Measurements from ENCODE around the gene CEP104.

The CEP104 gene

DNA sequence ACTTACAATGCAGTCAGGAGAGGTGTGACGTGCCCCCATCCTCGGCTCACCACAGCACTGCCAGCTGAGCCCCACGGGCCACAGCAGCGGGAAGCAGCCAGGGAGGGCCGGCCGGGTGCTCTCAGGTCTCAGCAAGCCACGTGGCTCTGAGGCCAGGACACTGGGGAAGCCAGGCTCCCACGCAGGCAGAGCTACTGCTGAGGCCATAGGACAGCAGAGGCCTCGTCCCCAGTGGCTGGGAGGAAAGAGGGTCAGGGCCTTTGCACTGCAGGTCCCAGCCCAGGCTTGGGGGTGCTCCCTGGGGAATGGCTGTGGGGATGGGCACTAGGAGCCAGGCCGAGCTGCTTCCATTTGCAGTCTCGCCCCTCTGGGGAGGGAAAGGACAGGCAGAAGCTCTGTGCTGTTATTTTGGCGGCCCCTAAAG lies 66.5 kb downstream of the CEP104 start:
- Histone ChIP-seq H3K9ac (ENCODE audit: low read length) (no peak overlapping the region), H3K27me3 (replicated peaks; ENCODE audit: control insufficient read depth, insufficient read depth, low read length) (no peaks in the 10 kb centered on the region)
- DNase-seq (ENCODE audit: low read depth) = no peak

DNA sequence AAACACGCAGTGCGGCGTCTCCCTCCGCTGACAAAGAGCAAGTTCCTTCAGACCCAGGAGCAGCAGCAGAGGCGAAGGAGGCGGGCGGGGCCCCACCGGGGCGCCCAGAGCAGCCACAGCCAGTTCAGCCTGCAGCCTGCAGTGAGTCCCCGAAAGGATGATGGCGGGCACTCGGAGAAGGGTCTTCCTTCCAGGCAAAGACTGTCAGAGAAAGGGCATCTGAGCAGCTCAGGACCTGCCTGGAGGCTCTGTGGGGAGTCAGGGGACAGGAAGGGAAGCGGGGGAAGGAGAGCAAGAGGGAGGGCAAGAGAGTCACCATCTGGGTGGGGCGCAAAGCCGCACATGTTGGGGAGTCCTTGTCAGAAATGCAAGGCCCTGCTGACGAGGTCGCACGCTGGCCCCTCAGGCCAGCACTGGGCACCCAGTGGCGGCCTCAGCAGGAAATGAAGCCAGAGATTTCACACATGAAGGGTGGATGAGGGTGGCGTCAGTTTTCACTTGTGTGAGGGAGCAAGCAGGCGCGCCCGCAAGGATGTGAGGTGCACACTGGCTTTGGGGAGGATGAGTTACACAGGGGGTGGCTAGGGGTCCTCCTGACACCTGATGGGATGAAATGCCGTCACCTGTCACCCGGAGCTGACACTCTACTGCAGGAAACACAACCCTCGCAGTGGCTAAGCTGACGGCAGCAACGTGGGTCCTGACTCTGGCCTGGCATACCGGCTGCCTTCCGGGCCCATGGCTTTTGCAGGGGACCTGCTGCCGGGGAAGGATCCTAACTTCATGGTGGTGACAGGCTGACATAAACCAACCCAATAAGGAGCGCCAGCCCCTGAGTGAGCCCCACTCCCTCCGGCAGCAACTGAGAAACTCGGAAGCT lies 67.3 kb downstream of the CEP104 start:
- Histone ChIP-seq H3K9me3 (ENCODE audit: control insufficient read depth, low read length) (no peaks in the 10 kb centered on the region), H3K27me3 (replicated peaks; ENCODE audit: control insufficient read depth, insufficient read depth, low read length) (no peaks in the 10 kb centered on the region), H3K4me3 (ENCODE audit: low read length) (no peak overlapping the region), H3K9ac (ENCODE audit: low read length) (no peak overlapping the region), H3K4me1 (ENCODE audit: control insufficient read depth, insufficient read depth, low read length) (peaks cover 14% of the 10 kb centered on the region), H3K36me3 (ENCODE audit: control insufficient read depth, insufficient read depth, low read length, severe bottlenecking) (peaks cover 46% of the 10 kb centered on the region)
- no peak for DNase-seq (ENCODE audit: low read depth)

More for the DNA sequence above, 66.5 kb downstream of the CEP104 start:
- Histone ChIP-seq H3K4me3 (ENCODE audit: low read length) (no peak overlapping the region), H3K4me1 (ENCODE audit: control insufficient read depth, insufficient read depth, low read length) (peaks cover 22% of the 10 kb centered on the region), H3K36me3 (ENCODE audit: control insufficient read depth, insufficient read depth, low read length, severe bottlenecking) (peaks cover 38% of the 10 kb centered on the region), H3K9me3 (ENCODE audit: control insufficient read depth, low read length) (no peaks in the 10 kb centered on the region)

DNA sequence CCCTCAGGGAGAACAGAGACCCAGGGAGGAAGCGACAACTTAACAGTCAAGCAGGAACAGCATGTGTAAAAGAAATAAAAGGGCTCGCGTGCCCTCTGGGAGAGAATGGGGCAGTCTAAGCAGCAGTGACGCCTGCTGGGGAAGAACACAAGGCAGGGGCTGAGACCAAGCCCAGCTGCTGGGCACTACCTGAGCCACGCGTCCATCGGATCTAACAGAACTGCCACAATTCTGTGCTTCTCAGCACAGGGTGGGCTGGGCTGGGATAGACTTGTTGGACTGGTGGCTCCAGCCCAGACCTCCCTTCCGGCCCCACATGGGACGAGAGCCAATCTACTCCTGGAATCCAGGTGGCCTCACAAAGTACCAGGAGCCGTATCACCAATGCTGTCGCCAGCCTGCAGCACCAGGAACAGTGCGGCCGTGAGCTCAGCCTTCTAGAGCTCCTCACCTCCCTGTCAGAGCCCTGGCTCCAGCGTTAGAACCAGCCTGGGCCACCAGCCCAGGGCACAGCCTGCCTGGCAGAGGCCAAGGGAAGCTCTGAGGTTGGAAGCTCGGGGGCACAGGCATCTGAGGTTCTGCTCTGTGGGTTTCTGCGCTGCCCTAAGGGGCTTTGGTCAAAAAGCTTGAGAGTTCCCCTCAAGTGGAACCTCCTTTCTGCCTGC lies 68.1 kb downstream of the CEP104 start:
- Histone ChIP-seq H3K4me3 (ENCODE audit: low read length) (no peak overlapping the region), H3K9me3 (ENCODE audit: control insufficient read depth, low read length) (no peaks in the 10 kb centered on the region), H3K27me3 (replicated peaks; ENCODE audit: control insufficient read depth, insufficient read depth, low read length) (no peaks in the 10 kb centered on the region), H3K36me3 (ENCODE audit: control insufficient read depth, insufficient read depth, low read length, severe bottlenecking) (peaks cover 54% of the 10 kb centered on the region), H3K9ac (ENCODE audit: low read length) (no peak overlapping the region), H3K4me1 (ENCODE audit: control insufficient read depth, insufficient read depth, low read length) (peaks cover 6% of the 10 kb centered on the region)
- DNase-seq (ENCODE audit: low read depth) = no peak

DNA sequence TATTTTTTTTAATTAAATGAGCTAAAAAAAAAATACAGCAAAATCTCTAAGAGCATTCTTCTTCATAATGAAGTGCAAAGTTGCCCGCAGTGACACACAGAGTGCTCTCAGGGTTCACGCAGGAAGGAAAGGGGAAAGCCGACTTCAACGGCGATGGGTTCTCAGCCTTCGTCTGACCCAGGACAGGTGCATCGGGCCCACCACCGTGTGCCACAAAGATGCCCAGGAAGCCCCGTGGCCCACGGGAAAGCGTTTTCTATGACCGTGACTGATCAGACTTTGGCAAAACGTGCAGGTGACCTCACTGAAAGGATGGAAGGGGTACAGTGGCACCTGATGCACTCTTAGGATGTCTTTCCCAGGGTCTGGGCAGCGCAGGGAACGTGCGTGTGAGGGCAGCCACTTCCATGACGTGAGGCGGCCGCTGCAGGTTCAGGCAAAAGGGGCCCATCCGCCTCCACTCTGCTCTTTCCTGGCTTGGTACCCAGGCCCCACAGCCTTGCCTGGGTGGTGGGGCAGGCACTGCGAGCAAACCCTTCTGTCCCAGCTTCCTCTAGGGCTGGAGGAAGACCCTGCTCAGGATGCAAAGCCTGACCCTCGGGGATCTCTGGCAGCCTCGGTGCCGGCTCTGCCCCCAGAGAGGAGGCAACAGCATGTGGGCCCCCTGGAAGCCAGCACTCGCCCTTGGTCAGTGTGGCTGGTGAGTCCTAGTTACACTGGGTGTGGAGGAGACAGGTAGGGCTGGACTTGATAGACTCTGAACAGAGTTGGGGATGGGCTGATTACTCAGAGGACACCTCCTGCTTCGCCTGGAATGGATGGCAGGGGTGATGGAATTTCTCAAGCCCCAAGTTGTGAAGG lies 69.0 kb downstream of the CEP104 start:
- Histone ChIP-seq H3K4me3 (ENCODE audit: low read length) (no peak overlapping the region), H3K4me1 (ENCODE audit: control insufficient read depth, insufficient read depth, low read length) (no peaks in the 10 kb centered on the region), H3K36me3 (ENCODE audit: control insufficient read depth, insufficient read depth, low read length, severe bottlenecking) (peaks cover 63% of the 10 kb centered on the region), H3K27me3 (replicated peaks; ENCODE audit: control insufficient read depth, insufficient read depth, low read length) (no peaks in the 10 kb centered on the region), H3K9me3 (ENCODE audit: control insufficient read depth, low read length) (no peaks in the 10 kb centered on the region), H3K9ac (ENCODE audit: low read length) (no peak overlapping the region)
- no peak for DNase-seq (ENCODE audit: low read depth)

DNA sequence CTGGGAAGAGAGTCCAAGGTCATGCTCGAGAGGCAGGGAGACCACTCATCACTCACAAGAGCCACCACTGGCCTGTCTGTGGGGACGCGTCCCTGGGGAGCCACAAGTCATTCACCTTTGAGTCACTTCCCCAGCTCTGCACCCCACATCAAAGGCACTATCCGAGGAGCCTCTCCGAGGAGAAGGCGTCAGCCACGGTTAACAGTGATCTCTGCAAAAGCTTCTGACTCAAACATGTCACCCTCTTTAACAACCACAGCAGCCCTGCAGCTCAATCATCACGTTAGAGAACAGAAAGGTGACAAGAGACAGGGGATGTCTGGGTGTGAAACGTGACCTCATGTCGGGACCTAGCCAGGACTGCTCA lies 69.7 kb downstream of the CEP104 start:
- Histone ChIP-seq H3K9ac (ENCODE audit: low read length) (no peak overlapping the region), H3K4me3 (ENCODE audit: low read length) (no peak overlapping the region), H3K9me3 (ENCODE audit: control insufficient read depth, low read length) (no peaks in the 10 kb centered on the region), H3K27me3 (replicated peaks; ENCODE audit: control insufficient read depth, insufficient read depth, low read length) (no peaks in the 10 kb centered on the region), H3K36me3 (ENCODE audit: control insufficient read depth, insufficient read depth, low read length, severe bottlenecking) (peaks cover 70% of the 10 kb centered on the region), H3K4me1 (ENCODE audit: control insufficient read depth, insufficient read depth, low read length) (no peaks in the 10 kb centered on the region)
- DNase-seq (ENCODE audit: low read depth) = no peak

DNA sequence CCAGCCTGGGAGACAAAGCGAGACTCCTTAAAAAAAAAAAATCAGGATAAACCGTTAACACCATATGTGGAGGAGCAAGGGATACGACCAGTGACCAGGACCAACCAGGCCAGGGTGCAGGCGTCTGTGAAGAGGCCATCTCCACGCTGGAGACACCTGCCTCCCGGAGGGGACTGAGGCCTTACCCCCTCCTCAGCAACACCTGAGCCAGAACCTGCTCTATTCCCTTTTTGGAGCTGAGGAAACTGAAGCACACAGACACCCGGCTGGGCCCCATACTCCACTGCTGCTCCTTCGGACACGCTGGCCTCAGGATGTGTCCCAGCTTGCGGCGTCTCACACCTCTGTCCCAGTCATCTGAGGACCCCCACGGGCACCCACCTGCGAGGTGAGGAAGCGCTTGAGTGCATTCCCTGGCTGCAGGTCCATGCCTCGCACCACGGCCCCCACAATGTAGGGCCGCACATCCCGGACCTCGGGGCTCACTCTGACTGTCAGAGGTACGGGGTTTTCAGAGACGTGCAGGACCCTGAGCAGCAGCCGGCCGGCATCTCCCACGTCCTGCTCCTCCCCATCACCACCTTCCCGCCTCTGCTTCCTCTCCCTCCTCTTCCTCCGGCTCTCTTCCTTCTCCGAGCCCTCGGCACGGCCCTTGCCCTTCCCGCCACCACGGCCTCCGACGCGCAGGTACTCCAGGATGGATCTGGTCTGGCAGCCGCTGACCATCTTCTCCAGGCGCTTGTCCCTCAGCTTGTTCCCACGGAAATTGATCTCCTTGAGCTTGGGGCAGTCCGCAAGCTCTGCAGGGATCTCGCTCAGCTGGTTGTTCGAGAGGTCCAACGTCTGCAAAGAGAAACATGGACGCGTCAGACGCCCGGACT lies 70.3 kb downstream of the CEP104 start:
- no peak overlapping the region for H3K4me3 ChIP-seq (ENCODE audit: low read length)

DNA sequence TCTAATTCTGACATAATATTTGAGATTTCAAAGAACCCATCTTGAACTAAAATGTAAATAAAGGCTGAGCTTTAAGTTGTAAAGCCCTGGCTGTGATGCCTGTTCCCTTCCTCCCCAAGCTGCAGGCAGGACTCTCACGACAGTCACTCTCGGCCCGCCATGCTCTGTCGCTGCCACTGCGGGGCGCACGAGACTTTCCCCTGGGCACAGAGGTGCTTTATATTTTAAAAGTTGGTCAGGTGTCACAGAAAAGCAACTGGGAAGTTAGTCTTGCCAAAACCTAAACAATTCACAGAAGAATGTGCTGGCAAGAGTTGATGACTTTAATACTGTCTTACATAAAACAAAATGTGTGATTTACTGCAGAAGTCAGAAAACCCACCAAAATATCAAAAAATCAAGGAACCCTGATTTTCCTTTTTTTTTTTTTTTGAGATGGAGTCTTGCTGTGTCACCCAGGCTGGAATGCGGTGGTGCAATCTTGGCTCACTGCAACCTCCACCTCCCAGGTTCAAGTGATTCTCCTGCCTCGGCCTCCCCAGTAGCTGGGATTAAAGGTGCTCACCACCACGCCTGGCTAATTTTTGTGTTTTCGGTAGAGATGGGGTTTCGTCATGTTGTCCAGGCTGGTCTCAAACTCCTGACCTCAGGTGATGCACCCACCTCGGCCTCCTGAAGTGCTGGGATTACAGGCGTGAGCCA lies 71.4 kb downstream of the CEP104 start:
- DNase-seq (ENCODE audit: low read depth) = peak; percentile 28
- Histone ChIP-seq H3K9ac (ENCODE audit: low read length) (no peak overlapping the region), H3K4me1 (ENCODE audit: control insufficient read depth, insufficient read depth, low read length) (no peaks in the 10 kb centered on the region), H3K27me3 (replicated peaks; ENCODE audit: control insufficient read depth, insufficient read depth, low read length) (no peaks in the 10 kb centered on the region), H3K36me3 (ENCODE audit: control insufficient read depth, insufficient read depth, low read length, severe bottlenecking) (peaks cover 83% of the 10 kb centered on the region), H3K9me3 (ENCODE audit: control insufficient read depth, low read length) (no peaks in the 10 kb centered on the region), H3K4me3 (ENCODE audit: low read length) (no peak overlapping the region)

More for the DNA sequence above, 70.3 kb downstream of the CEP104 start:
- H3K4me1 ChIP-seq (ENCODE audit: control insufficient read depth, insufficient read depth, low read length) = no peaks in the 10 kb centered on the region
- no peaks in the 10 kb centered on the region for H3K9me3 ChIP-seq (ENCODE audit: control insufficient read depth, low read length)
- DNase-seq (ENCODE audit: low read depth) = no peak
- peaks cover 72% of the 10 kb centered on the region for H3K36me3 ChIP-seq (ENCODE audit: control insufficient read depth, insufficient read depth, low read length, severe bottlenecking)
- H3K9ac ChIP-seq (ENCODE audit: low read length) = no peak overlapping the region
- no peaks in the 10 kb centered on the region for H3K27me3 ChIP-seq (replicated peaks; ENCODE audit: control insufficient read depth, insufficient read depth, low read length)

DNA sequence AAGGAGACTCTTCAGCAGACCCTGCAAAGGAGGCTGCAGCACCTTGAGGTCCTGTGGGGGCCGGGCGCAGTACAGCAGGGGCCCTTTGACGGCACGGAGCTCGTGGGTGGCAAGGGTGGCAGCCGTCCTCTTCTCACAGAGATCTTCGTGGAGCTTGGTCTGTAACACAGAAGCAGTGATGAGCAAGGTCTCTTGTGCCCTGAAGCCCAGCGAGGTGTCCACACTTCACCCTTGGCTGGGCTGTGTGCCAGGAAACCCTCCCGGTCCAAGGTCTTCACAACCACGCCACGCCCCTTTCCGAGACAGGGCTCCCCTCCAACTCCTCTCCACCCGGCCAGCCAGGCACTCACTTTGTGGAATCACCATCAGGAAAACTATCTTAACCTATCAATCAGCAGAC lies 72.0 kb downstream of the CEP104 start:
- Histone ChIP-seq H3K9me3 (ENCODE audit: control insufficient read depth, low read length) (no peaks in the 10 kb centered on the region), H3K9ac (ENCODE audit: low read length) (no peak overlapping the region), H3K36me3 (ENCODE audit: control insufficient read depth, insufficient read depth, low read length, severe bottlenecking) (peaks cover 88% of the 10 kb centered on the region), H3K4me3 (ENCODE audit: low read length) (no peak overlapping the region), H3K4me1 (ENCODE audit: control insufficient read depth, insufficient read depth, low read length) (no peaks in the 10 kb centered on the region), H3K27me3 (replicated peaks; ENCODE audit: control insufficient read depth, insufficient read depth, low read length) (no peaks in the 10 kb centered on the region)
- no peak for DNase-seq (ENCODE audit: low read depth)

DNA sequence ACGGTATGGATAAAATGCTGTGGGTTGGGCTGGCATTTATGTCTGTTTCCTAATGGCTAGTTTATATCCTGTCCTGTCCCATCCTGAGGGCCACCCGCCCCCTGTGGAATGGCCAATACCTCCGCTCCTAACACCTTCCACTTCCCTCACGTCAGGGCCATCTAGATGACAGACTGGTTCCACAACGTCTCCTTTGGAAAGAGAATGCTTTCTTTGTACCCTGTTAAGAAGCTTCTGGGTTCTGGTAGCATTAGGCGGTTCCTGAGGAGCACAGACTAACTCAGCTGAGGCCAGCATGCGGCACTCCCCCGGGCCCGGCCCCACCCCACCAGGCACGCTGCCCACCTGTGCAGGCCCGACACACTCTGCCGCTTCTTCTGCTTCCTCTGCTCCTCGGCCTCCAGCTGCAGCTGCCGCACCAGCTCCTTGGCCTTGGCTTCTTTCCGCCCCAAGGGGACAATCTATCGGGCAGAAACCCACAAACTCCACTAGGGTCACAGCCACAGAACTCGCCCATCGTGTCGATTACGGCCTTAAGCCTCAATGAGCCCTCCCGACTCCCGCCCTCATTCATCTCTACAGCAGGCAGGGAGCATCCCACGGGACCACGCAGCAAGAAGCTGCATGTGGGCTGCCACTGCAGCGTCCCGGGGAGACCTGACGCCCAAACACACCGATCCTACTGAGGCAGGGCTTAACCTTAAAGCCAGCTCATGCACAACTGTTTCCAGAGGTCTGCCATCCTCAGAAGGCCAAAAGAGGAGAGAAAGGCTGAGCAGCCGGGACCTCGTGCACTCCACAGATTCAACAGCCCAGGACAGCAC lies 73.1 kb downstream of the CEP104 start:
- Histone ChIP-seq H3K36me3 (ENCODE audit: control insufficient read depth, insufficient read depth, low read length, severe bottlenecking) (peaks cover 98% of the 10 kb centered on the region), H3K4me3 (ENCODE audit: low read length) (no peak overlapping the region), H3K9ac (ENCODE audit: low read length) (no peak overlapping the region), H3K9me3 (ENCODE audit: control insufficient read depth, low read length) (no peaks in the 10 kb centered on the region), H3K27me3 (replicated peaks; ENCODE audit: control insufficient read depth, insufficient read depth, low read length) (no peaks in the 10 kb centered on the region), H3K4me1 (ENCODE audit: control insufficient read depth, insufficient read depth, low read length) (no peaks in the 10 kb centered on the region)
- no peak for DNase-seq (ENCODE audit: low read depth)

Data from adipocyte (in vitro differentiated cells).